ENCODE results near the gene CEACAM7.

GRCh38 chr19:41687419-41687818 is 651 bp downstream of the CEACAM7 start:
- TF ChIP-seq CTCF (IDR thresholded peaks at IDR 0.05; ENCODE audit: insufficient read depth, low read length) (no peak), POLR2AphosphoS5 (IDR thresholded peaks at IDR 0.05; ENCODE audit: low read depth) (no peak)

Data from HL-60 (cell line).